Effector CD8-positive, alpha-beta T cell (primary cell): Measurements from ENCODE around the gene EXOC6B.

ENCODE experiments used
- DNase-seq: peaks from one replicate; lab custom pipeline; 2025; lab: John Stamatoyannopoulos, UW

Gene EXOC6B

DNA sequence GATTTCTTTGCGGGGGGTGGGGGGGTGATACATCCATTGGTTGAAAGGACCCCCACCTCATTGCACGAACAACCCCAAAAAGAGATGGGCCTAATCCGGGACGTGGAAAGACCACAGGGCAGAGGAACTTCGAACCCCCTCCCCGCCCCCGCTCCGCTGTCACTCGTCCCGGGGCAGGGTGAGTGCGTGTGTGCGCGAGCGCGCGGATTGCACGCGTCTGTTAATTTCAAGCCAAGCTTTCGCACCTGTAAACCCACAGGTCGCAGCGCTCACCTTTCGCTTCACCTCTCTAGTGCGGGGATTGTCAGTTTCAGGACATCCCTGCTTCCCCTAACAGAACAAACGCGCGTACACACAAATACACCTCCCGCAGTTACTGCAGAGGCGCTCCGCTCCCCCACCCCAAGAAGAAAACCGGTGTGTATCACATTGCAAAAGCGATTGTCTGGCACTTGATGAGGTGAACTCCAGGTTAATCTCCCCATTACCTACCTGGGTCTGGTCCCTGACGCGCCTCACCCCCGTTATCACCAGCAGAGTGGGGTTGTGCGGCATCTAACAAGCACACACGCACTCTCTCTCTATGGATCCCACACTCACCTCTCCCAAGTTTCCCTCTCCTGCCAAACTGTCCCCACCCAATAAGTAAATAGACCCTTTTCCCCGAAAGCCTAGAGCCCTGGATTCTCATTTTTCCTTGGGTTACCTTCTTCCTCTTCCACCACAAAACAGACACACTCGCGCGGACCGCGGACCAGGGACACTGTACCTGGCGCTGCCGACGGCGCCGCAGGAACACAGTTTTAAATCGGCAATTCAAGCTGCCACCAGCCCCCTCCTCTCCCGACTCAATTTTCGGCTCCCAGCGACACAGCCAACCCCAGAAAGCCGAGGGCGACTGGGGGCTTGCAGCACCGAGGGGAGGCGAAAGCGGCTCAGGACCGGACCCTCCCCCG, 679.2 kb downstream of the EXOC6B start:
- DNase-seq: no peak

DNA sequence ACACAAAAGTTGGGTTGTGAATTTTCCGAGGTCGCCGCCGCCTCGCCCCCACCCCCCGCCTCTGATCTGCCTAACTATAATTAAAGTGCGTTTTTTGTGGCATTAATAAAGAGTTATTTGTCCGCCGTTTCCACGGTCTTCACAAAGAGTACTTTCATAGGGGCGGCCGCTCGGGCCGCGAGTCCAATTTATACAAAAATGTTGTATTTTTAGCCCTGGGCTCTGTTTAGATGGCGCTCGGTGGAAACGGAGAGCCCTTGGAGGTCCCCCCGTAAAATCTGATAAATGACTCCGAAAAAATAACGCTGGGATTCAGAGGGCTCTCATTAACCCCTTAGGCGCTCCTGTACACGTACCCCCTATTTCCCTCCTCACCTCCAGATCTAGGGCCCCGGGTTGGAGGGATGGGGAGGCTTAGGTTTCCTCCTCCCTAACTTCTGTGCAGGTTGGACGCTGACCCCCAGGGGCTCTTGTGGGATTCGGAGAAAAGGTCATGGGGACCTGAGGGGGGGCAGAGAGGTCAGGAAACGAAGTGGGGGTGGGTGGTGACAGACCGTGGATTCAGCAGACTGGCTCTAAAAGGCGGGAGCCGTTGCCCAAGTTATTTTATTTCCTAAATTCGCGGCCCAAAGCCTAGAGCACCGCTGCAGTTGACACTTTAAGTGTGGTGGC, 680.0 kb downstream of the EXOC6B start:
- no peak for DNase-seq

DNA sequence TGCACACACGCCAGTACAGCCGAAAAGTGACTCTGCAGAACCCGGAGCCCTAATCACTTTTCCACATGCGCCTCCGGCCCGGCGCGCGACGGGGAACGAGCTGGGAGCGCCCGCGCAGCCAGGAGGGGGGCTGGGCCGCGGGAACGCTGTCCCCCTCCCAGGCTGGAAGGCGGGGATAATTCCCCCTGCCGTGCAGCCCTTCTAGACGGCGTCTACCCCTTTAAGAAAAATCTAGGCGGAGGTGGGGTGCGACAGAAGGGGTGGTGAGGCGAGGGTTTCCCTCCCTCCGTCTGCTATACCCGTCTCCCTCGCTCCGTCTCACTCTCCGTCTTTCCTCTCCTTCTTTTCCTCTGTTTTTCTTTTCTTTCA, 680.6 kb downstream of the EXOC6B start:
- DNase-seq: no peak

DNA sequence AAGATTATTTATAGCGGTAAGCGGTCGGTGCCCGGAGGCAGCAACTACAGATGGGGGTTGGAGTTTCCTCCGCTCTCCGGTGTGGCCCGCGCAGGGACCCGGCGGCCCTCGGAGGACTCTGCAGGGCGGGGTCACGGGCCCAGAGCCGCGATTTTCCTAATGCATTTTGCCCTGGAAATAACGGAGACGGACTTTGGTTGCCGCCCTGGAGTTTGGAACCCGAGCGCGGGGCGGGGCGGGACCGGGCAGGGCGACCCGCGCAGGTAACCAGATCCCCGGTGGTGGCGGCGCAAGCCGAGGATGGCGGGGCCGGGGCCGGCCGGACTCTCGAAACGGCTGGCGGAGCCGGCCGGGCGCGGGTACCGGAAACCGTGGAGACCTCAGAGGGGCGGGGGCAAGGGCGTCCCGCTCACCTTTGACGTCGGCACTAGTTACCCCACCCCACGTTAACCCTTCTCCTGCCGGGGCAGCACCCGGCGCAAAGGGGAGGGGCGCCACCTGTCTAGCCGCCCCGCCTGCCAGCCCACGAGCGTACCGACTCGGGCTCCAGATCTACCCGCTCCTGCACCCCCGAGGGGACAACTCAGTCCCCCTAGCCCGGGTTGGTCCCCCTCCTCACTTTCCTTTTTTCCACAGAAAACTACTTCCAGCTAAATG, 681.1 kb downstream of the EXOC6B start:
- no peak for DNase-seq

DNA sequence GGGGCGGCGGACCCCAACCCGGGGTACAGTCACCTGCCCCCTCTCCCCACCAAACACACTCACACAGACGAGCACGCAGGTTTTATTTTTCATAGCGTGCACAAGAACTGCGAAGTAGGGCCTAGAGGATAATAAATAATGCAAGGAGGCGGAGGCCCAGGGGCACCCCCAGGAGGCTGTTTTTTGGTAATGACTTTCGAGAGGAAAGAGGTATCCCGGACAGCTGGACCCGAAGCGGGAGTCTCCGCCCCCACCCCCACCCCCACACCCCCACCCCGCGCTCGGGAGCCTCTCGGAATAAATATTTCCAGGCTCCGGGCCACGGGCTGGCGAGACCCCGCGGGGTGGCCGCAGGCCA, 681.6 kb downstream of the EXOC6B start:
- no peak for DNase-seq

DNA sequence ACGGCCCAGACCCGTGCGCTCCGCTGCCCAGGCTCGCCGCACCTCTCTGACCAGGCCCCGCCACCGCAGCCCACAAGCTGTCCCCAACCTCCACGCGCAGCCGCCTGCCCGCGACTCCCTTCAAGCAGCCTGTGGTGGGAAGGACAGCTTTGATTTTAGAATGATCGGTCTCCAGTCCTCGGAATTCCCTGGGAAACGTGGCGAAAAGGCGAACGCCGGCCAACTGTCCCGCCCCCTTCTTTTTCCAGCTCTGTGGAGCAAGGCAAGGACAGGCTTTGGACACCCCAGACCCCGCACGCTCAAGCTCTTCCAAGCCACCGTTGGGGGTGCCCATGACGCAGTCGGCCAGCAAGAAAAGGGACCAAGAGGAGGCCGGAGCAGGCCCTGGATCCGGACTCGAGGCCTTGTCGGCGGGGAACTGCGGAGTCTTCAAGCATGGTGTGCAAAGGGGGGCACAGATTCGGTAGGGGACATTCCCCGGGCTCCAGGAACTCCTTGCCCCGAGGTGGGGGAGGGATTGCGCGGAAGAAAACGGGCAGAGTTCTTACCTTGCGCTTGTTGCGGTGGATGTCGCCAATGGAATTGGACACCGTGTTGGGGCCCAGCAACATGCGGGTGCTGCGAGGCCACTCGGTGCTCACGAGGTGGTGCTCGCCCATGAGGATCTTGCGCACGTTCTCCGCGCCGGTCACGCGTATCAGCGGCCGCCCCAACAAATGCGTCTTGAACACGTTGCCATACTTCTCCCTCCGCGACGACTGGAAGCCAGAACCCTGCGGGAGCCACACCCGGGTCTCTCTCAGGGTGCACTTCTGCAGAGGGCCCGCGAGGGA, 682.2 kb downstream of the EXOC6B start:
- DNase-seq: no peak

DNA sequence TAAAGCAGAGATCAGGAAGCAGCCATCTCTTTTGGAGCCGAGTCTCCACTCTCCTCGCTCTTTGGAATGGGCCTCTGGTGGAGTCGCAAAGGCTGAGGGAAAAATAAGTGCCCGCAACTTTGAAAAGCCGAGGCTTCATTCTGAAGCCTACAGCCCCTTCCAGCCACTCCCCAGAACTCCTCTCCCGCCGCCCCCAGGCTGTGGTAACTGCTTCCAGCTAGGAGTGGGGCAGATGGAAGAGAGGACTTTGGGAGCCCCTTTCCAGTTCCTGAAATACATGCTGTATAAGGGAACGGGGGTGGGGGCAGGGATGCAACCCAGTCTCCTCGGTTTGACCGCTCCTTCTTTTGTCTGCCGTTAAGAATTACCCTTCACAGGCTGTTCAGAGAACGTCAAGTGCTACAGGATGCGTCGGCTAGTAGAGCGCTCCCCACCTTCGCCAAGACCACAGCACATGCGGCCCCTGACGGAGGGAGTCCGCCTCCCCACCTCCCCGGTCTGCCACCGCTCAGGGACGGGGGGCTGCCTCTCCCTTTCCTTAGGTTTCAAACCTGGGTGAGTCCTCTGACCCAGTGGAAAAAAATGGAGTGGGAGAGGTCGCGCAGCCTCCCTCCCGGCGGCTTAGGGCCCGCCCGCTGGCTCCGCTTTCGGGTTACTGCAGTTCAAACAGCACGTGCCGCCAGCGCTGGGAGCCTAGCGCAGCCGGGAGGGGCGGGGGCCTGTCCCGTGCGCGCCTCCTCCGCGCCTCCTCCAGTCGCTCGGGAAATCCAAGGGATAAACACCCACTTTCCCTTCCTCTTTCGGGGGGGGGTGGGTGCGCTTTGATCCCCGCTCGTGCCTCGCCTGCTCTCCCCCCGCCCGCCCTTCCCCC, 683.0 kb downstream of the EXOC6B start:
- DNase-seq: no peak

DNA sequence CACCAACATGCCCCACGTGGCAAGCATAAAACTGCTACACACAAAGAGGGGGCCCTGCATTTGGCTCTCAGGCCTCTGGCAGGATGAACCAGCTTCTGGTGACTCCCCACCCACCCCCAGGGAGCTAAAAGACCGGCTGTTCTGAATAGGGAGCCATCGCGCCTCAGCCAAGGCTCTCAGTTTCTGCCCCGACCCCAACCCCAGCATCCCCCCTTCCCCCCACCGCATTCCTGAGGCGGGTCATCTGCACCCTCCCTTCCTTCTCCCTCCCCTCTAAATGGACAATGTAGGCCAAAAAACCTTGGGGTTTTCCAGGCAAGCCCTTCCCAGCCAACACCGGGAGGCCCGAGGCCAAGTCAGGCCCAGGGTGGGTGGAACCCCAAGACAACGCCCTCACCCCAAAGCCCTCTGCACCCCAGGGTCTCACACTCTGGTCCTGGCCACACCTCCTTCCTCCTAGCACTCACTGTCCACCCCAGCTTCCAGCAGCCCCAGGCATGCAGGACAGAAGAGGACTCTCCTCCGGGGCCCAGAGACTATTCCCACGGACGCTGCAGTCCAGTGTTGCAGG, 683.9 kb downstream of the EXOC6B start:
- DNase-seq: no peak

DNA sequence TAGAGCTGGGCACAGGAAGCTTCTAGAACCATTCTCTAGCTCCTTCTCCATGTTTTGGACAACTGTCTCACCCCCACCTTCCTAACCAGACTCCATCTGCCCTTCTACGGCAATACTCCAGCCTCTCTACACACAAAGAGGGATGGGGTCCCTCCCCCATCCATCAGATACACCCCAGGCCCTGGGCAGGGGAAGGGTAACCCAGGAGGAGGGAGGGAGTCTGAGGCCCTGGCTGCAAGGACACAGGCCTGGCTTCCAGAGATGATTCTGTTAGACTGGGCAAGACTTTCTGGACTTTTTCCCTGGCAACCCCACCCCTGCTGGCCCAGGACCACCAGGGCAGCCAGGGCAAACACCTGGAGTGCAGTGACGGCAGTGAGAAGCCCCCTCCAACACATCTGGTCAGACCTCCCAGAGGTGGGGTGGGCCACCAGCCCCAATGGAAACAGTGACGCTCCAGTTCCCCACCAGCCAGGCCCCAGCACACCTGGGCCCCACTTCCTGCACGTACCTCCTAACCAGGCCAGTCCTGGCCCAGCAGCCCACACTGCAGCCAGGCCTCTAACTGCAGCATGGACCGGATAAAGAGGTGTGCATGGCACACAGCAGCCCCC, 684.7 kb downstream of the EXOC6B start:
- DNase-seq: no peak

DNA sequence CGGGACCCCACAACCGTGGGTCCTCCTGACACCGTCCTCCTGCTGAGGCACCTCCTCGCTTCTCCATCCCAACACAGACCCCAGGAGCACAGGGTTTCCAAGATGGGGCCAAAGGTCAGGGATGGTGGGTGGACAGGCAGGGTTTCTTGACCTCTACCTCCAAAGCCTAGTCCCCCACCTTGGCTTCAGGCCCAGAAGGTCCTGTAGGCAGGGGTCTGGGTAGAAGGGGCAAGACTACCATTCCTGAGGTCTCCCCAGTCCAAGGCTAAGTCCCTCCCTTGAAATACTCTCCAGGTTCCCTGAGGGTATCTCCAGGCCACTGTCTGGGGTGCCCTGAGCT, 685.2 kb downstream of the EXOC6B start:
- DNase-seq: no peak

DNA sequence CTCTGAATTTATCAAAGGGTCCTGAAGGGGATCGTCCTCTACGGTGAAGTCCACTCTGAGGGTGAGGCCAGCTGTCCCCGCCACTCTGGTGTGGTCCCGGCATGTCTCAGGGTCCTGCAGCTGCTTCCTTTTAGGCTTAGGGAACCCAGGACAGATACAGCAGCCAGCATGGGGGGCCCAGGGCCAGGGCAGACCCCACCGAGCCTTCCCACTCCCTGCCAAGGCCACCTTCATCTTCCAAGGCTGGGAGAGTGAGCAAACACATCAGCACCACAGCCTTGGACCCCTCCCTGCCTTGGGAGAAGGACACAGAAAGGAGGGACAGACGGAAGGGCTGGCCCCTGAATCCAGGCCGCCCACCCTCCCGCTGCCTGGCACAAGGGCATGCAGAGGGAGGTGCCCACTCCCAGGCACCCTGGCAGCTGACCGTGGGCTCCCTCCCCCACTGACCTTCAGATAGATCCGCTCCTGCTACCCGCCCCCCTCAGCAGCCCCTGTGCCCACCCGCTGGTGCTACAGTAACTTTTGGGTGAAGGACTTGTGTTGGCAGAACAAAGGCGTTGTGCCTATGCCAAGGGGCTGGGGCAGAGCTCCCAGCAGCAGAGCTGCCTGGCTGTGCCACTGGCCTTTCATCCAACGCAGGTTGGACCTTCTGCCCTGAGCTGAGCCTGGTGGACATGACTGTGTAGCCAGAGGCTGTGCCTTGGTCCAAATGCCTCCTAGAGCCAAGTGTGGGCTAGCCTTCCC, 685.8 kb downstream of the EXOC6B start:
- no peak for DNase-seq

DNA sequence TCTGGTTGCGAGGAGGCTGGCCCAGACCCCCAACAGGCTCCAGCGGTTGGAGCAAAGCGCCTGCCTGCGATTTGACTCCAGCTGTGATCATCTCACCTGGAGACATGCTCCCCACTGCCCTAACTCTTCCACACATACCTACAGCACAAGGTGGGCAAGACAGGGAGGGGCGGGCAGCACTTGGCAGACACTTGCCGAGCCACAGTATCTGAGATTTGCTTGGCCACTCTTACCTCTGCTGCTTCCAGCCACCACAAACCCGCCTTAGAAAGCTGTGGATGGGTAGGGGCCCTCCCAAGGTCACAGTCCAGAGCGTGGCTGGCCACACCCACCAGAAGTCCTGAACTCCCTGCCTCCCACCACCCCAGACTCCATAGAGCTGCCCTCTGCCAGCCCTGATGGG, 686.4 kb downstream of the EXOC6B start:
- no peak for DNase-seq

DNA sequence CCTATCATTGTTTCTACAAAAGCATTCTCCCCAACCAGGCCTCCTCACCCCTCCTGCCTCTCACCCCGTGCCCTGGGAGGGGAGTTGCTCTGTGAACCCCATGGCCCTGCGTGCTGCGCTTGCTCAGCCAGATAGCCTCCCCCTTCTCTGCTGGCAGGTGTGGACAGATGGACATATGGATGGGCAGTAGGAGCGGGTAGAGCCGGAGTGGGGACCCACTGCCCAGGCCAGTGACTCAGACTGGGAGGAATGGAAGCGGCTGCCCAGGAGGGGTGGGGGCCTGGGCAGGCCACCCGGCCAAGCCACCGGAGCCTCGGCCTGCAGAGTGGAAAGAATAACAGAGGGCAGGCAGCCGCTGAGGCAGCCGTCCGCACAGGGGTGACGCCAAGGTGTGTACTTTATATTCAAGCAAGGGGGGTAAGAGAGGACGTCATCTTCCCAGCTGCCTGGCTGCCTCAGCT, 686.9 kb downstream of the EXOC6B start:
- DNase-seq: no peak

DNA sequence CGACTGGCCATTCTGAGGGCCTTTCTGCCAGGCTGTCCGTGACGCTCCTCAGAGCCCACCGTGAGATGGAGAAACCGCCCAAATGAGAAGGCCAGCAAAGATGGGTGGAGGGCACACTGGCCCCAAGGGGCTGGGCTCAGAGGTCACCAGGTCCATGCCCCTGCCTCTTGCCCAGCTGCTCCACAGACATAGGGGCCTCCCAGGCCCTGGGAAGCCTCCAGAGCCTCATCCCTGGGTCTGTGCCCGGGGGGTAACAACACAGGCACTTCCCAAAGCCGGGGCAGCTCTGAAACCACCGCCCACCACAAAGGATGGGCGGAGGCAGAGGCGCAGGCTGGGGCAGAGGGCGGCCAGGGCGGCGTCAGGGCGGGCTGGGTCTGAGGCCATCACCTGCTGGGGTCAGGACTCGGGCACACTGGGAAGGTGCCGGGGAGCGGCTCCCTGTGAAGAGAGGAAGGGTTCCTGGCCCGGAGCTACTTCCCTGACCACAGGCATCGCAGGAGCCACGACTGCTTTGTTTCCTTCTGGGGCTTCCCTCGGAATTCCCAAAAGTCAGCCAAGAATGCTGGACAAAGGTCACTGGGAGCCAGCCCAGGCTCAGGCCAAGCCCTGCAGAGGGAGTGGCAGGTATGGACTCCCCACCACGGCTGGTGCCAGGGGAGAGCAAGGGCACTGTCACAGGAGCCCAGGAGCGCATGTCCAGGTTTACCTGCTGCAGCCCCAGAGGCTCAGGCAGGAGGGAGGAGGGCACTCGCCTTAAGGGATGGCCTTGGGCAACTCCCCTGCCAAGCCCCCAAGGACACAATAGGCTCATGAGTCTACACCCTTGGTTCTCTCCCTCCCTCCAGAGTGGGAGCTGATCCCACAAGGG, 687.6 kb downstream of the EXOC6B start:
- DNase-seq: no peak

DNA sequence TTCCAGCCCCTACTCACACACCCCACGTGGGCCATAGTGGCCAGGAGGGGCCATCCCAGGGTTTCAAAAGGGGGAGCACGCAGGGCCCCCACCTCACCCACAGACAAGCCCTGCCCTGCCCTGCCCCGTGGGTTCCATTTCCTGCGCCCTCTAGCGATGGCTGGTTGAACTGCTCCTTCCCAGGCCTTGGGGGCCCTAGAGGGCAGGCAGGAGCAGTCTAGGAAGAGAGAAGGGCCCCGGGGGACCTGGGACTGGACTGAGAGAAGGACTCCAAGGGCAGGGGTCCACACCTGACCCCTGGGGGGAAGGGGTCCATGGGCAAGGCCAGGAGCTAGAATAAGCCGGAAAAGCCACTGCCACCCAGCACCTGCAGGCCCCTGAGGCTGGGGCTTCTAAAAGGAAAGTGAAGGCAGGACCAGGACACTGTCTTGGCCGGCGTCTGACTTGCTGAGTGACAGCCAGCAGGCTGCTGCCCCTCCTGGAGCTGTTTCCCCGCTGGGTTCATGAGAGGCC, 688.3 kb downstream of the EXOC6B start:
- DNase-seq: peak; percentile 38

DNA sequence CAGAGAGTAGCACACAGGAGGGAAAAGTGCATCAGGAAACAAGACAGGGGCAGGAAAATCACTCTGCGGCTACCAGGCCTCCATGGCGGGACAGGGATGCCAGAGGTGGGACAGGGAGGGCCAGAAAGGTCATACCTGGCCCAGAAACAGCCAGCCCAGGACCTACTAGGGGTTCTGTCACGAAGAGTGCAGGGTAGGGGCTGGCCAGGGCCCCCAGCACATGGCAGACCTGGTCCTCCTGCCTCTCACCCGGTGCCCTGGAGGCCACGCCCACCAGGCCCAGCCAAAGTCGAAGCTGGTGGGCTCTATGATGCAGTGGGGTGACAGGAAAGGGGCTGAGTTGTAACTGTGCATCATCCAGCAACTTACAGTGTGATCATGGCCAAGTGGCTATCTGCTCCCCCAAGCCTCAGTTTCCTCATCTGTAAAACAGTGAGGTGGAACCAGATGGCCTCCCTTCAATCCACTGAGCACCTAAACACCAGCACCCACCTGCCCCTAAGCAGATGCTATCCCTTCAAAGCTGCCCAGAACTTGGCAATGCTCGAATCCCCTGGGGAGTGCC, 688.8 kb downstream of the EXOC6B start:
- DNase-seq: no peak

DNA sequence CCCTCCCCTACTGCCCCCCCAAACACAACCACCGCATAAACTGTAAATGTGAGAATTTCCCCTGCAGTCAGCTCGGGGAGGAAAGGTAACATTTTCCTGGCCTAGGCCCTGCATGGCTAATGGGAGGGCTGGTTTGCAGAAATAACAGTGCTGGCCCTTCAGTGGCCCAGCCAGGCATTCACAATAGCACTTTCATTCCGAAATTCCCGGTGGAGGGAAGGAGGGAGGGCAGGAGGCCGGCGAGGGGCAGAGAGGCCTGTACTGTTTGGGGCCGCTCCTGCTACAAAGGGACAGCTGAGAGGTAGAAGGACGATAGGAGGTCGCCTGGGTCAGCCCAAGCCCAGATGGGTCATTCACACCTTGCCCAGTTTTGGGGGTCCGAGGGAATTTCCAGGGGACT, 689.5 kb downstream of the EXOC6B start:
- DNase-seq: no peak

DNA sequence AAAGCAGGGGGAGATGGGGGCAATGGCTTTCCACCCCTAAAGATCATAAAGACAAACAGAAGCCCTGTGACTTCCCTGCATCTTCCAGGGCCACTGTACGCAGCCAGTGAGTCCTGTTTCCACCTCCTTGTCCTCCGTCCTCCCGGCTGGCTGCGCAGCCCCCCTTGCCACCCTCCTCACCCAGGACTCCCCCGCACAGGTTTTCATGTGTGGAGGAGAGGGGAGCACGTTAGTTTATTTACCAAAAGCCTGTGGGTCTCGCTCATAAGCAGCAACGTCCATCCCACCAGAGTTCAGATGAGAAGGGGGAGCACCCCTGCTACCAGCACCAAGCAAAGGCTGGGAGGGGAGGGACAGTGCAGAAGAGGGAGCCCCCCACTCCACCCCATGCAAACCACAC, 689.9 kb downstream of the EXOC6B start:
- DNase-seq: no peak
